GM12878 (cell line): Measurements from ENCODE around the gene MTTP. TPM values are rescaled to one million over a fixed set of nuclear protein-coding genes. Genes with fewer than 3 reads are reported as not detected.

Experiments
- ATAC-seq: fragments of 200-7000 bp; cut with Tn5 transposase; 3 replicates; pipeline ENCODE4 v1.9.1; 2020; ENCODE audit warnings: mild to moderate bottlenecking, moderate library complexity
- BruUV-seq: library from RNA; stranded (reverse); fragments of 400-500 nt; replicated peaks from 2 replicates; lab custom pipeline; 2021; lab: Mats Ljungman, UMichigan
- CTCF ChIA-PET: fragments of 300-600 bp; sonication (Branson Sonifier 250); formaldehyde crosslinking; extraction: SDS; loops from one replicate; lab custom pipeline; 2021; ENCODE audit warnings: inconsistent platforms; lab: Yijun Ruan, JAX
- POLR2A ChIA-PET: fragments of 350-600 bp; formaldehyde crosslinking; extraction: SDS; loops from one replicate; lab custom pipeline; 2021; ENCODE audit warnings: inconsistent platforms; lab: Charles Lee
- RAD21 ChIA-PET: fragments of 300-600 bp; sonication (Branson Sonifier 250); formaldehyde crosslinking; loops from one replicate; lab custom pipeline; 2023; ENCODE audit warnings: antibody characterized with exemption; ENCODE audit not compliant: unreplicated experiment; lab: Charles Lee
- SMC1A ChIA-PET: fragments of 300-600 bp; sonication (Branson Sonifier 250); formaldehyde crosslinking; loops from one replicate; lab custom pipeline; 2023; ENCODE audit not compliant: unreplicated experiment, uncharacterized antibody; lab: Charles Lee
- DNase-seq: peaks from one replicate; pipeline ENCODE4 v3.0.0-alpha.2; 2011; ENCODE audit warnings: low read depth, low spot score
- FAIRE-seq: peaks from 3 replicates; lab custom pipeline; 2011; peaks lifted over from hg19 to GRCh38; lab: Jason Lieb, UNC
- H2AFZ ChIP-seq: 2 replicates; pipeline ENCODE4 v1.6.0; 2011; ENCODE audit warnings: low read depth, low read length, control low read depth; ENCODE audit not compliant: control insufficient read depth
- H3K27ac ChIP-seq: 2 replicates; pipeline ENCODE4 v1.5.1; 2011; ENCODE audit warnings: control low read depth; ENCODE audit not compliant: control insufficient read depth, insufficient read depth
- H3K27me3 ChIP-seq, 2 experiments: replicated peaks in 1 of 2; 2 replicates each; pipeline versions ENCODE4 v1.6.0 to v1.6.1; 2011; ENCODE audit warnings: low read length in 1 of 2; ENCODE audit not compliant: control insufficient read depth in 2 of 2, insufficient read depth in 2 of 2
- H3K36me3 ChIP-seq, 2 experiments: 2 replicates each; pipeline ENCODE4 v1.5.1; 2011; ENCODE audit warnings: low read length in 1 of 2; ENCODE audit not compliant: control insufficient read depth in 2 of 2, insufficient read depth in 2 of 2
- H3K4me1 ChIP-seq: 2 replicates; pipeline ENCODE4 v1.6.1; 2011; ENCODE audit warnings: mild to moderate bottlenecking, low read length, moderate library complexity, mixed read lengths; ENCODE audit not compliant: control insufficient read depth, insufficient read depth
- H3K4me2 ChIP-seq: 2 replicates; pipeline ENCODE4 v1.6.0; 2011; ENCODE audit warnings: control low read depth; ENCODE audit not compliant: control insufficient read depth, insufficient read depth
- H3K4me3 ChIP-seq: fragments of 200-600 bp; sonication (generic); 2 replicates; pipeline ENCODE4 v1.5.1; 2016
- H3K79me2 ChIP-seq: 2 replicates; pipeline ENCODE4 v1.6.0; 2011; ENCODE audit warnings: low read length; ENCODE audit not compliant: control insufficient read depth, insufficient read depth
- H3K9ac ChIP-seq: 2 replicates; pipeline ENCODE4 v1.8.0; 2011; ENCODE audit warnings: low read length, control low read depth, mixed read lengths; ENCODE audit not compliant: control insufficient read depth, insufficient read depth
- H3K9me3 ChIP-seq: replicated peaks from 3 replicates; pipeline ENCODE4 v1.5.1; 2011; ENCODE audit warnings: mild to moderate bottlenecking, low read length; ENCODE audit not compliant: control insufficient read depth, insufficient read depth
- H4K20me1 ChIP-seq: 2 replicates; pipeline ENCODE4 v1.6.0; 2011; ENCODE audit not compliant: control insufficient read depth, insufficient read depth
- ETV6 ChIP-seq, 2 experiments: fragments of 450-650 bp in 1 of 2; IDR thresholded peaks in 1 of 2; conservative IDR thresholded peaks in 1 of 2; 2 replicates each; pipeline ENCODE4 v1.6.1; 2014; ENCODE audit warnings: antibody characterized with exemption in 1 of 2, borderline replicate concordance in 1 of 2, low read depth in 1 of 2, mild to moderate bottlenecking in 1 of 2, moderate library complexity in 1 of 2
- NR2F1 ChIP-seq: fragments of 450-650 bp; conservative IDR thresholded peaks from 2 replicates; pipeline ENCODE4 v1.6.1; 2017; ENCODE audit warnings: mild to moderate bottlenecking
- RB1 ChIP-seq: fragments of 450-650 bp; formaldehyde crosslinking; IDR thresholded peaks from 2 replicates; pipeline ENCODE4 v1.6.1; 2017; ENCODE audit warnings: mild to moderate bottlenecking, borderline replicate concordance
- RELA ChIP-seq: fragments of 450-650 bp; IDR thresholded peaks from 2 replicates; pipeline ENCODE4 v1.8.0; 2014; ENCODE audit warnings: borderline replicate concordance; ENCODE audit not compliant: partially characterized antibody
- SMAD5 ChIP-seq: IDR thresholded peaks from 2 replicates; pipeline ENCODE4 v1.6.1; 2016; ENCODE audit warnings: antibody characterized with exemption, low read depth
- YY1 ChIP-seq: IDR thresholded peaks from 2 replicates; pipeline ENCODE4 v1.6.1; 2011; ENCODE audit warnings: low read depth, mild to moderate bottlenecking, low read length
- WGBS: methylation state at CpG from one replicate; pipeline ENCODE4 v1.1.6; 2016; ENCODE audit warnings: low lambda C conversion rate; ENCODE audit not compliant: insufficient replicate concordance, insufficient coverage; ENCODE audit errors: missing lambda C conversion rate; 5-methylcytosine and 5-hydroxymethylcytosine counted together
- in situ Hi-C: fragments of 300-500 bp; cut with MboI; formaldehyde crosslinking; loops from 9 replicates; pipeline ENCODE4 v1.14.3; 2018; ENCODE audit warnings: mixed read lengths
- intact Hi-C: fragments of 100-400 bp; cut with micrococcal nuclease; formaldehyde crosslinking; loops from one replicate; pipeline ENCODE4 v1.14.2; 2022; ENCODE audit not compliant: unreplicated experiment
- polyA plus RNA-seq, 11 experiments: library from polyadenylated mRNA; depleted of rRNA in 4 of 11; unstranded in 6 of 11; stranded (reverse) in 5 of 11; fragments of >200 nt; fragmentation: Nextera tagmentation in 4 of 11; fragmentation: Illumina TruSeq in 1 of 11; extraction: Ambion mirVana in 4 of 11; extraction: Trizol in 1 of 11; gene quantifications; 1 replicate in 1 of 11; 2 replicates in 10 of 11; pipeline versions ENCODE4 v1.2.1 to v1.2.3, GENCODE V29; 2011 to 2016; ENCODE audit warnings: inconsistent platforms in 2 of 11, missing spikeins in 2 of 11, low read depth in 1 of 11
- total RNA-seq, 4 experiments: library from RNA; depleted of rRNA in 3 of 4; stranded (reverse); fragments of >200 nt in 3 of 4; fragmentation: Illumina TruSeq in 1 of 4; extraction: Trizol in 1 of 4; gene quantifications; 2 replicates each; pipeline versions ENCODE4 v1.2.1 to v1.2.3, GENCODE V29; 2013 to 2021
- TF ChIP-seq, protein P1 (sequence below): fragments of 150-350 bp; IDR thresholded peaks from 2 replicates; pipeline ENCODE4 v1.6.1; 2016; ENCODE audit warnings: low read depth, low read length
- TF ChIP-seq, protein P2 (sequence below): fragments of 450-650 bp; conservative IDR thresholded peaks from 2 replicates; pipeline ENCODE4 v1.6.1; 2017; ENCODE audit warnings: mild to moderate bottlenecking, moderate library complexity
- TF ChIP-seq, protein P3 (sequence below): fragments of 150-350 bp; IDR thresholded peaks from 2 replicates; pipeline ENCODE4 v1.6.1; 2014; ENCODE audit warnings: mild to moderate bottlenecking, low read depth, low read length
- TF ChIP-seq, protein P4 (sequence below): fragments of 450-650 bp; IDR thresholded peaks from 2 replicates; pipeline ENCODE4 v1.6.1; 2017; ENCODE audit warnings: mild to moderate bottlenecking
- TF ChIP-seq, protein P5 (sequence below): fragments of 450-650 bp; IDR thresholded peaks from 2 replicates; pipeline ENCODE4 v1.6.1; 2018; ENCODE audit warnings: borderline replicate concordance, mild to moderate bottlenecking; ENCODE audit not compliant: partially characterized antibody

Gene MTTP
- total and polyA plus RNA-seq, 10 of the 15 experiments (the other 5 are each of a cell fraction or from before 2014, with no cell fraction given), result 0.08 to 2.2 (median 0.21) TPM; not detected in 1

DNA sequence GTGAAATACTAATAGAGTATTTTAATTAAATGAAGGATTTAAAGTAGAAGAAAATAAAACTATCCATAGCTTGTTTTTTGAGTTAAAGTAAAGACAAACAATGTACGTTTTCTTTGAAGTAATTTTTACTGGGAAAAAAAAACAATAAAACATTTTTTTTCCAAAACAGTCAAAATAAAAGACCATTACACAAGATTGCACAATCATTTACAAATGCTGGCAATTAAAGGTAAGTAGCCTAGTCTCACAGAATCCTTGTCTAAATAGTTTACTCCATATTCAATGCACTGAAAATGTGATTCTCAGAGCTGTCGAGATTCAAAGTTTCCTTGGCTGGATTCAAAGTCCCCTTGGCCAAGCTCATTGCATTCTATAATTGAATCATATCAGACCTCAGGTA lies 61.8 kb downstream of the MTTP start:
- intact Hi-C loops, result no loop called here
- FAIRE-seq, result no peak
- POLR2A ChIA-PET, result no interaction called here
- no peak overlapping the region for H3K4me3 ChIP-seq
- no peak for ATAC-seq
- BruUV-seq, result no TSS peak
- no peaks in the 10 kb centered on the region for H3K4me1 ChIP-seq
- no peak for TF ChIP-seq YY1
- TF ChIP-seq, protein P1, sequence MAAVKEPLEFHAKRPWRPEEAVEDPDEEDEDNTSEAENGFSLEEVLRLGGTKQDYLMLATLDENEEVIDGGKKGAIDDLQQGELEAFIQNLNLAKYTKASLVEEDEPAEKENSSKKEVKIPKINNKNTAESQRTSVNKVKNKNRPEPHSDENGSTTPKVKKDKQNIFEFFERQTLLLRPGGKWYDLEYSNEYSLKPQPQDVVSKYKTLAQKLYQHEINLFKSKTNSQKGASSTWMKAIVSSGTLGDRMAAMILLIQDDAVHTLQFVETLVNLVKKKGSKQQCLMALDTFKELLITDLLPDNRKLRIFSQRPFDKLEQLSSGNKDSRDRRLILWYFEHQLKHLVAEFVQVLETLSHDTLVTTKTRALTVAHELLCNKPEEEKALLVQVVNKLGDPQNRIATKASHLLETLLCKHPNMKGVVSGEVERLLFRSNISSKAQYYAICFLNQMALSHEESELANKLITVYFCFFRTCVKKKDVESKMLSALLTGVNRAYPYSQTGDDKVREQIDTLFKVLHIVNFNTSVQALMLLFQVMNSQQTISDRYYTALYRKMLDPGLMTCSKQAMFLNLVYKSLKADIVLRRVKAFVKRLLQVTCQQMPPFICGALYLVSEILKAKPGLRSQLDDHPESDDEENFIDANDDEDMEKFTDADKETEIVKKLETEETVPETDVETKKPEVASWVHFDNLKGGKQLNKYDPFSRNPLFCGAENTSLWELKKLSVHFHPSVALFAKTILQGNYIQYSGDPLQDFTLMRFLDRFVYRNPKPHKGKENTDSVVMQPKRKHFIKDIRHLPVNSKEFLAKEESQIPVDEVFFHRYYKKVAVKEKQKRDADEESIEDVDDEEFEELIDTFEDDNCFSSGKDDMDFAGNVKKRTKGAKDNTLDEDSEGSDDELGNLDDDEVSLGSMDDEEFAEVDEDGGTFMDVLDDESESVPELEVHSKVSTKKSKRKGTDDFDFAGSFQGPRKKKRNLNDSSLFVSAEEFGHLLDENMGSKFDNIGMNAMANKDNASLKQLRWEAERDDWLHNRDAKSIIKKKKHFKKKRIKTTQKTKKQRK, result no peak
- TF ChIP-seq, protein P2, sequence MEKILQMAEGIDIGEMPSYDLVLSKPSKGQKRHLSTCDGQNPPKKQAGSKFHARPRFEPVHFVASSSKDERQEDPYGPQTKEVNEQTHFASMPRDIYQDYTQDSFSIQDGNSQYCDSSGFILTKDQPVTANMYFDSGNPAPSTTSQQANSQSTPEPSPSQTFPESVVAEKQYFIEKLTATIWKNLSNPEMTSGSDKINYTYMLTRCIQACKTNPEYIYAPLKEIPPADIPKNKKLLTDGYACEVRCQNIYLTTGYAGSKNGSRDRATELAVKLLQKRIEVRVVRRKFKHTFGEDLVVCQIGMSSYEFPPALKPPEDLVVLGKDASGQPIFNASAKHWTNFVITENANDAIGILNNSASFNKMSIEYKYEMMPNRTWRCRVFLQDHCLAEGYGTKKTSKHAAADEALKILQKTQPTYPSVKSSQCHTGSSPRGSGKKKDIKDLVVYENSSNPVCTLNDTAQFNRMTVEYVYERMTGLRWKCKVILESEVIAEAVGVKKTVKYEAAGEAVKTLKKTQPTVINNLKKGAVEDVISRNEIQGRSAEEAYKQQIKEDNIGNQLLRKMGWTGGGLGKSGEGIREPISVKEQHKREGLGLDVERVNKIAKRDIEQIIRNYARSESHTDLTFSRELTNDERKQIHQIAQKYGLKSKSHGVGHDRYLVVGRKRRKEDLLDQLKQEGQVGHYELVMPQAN, result no peak
- no peak for TF ChIP-seq RELA
- TF ChIP-seq SMAD5, result no peak
- no peak for TF ChIP-seq ETV6 (conservative IDR thresholded peaks at IDR 0.05 in 1 of 2, IDR thresholded peaks at IDR 0.05 in 1 of 2; ENCODE audit: borderline replicate concordance in 1 of 2, low read depth in 1 of 2)
- no peak for TF ChIP-seq RB1
- TF ChIP-seq NR2F1, result no peak
- TF ChIP-seq, protein P3, sequence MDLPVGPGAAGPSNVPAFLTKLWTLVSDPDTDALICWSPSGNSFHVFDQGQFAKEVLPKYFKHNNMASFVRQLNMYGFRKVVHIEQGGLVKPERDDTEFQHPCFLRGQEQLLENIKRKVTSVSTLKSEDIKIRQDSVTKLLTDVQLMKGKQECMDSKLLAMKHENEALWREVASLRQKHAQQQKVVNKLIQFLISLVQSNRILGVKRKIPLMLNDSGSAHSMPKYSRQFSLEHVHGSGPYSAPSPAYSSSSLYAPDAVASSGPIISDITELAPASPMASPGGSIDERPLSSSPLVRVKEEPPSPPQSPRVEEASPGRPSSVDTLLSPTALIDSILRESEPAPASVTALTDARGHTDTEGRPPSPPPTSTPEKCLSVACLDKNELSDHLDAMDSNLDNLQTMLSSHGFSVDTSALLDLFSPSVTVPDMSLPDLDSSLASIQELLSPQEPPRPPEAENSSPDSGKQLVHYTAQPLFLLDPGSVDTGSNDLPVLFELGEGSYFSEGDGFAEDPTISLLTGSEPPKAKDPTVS, result no peak
- TF ChIP-seq, protein P4, sequence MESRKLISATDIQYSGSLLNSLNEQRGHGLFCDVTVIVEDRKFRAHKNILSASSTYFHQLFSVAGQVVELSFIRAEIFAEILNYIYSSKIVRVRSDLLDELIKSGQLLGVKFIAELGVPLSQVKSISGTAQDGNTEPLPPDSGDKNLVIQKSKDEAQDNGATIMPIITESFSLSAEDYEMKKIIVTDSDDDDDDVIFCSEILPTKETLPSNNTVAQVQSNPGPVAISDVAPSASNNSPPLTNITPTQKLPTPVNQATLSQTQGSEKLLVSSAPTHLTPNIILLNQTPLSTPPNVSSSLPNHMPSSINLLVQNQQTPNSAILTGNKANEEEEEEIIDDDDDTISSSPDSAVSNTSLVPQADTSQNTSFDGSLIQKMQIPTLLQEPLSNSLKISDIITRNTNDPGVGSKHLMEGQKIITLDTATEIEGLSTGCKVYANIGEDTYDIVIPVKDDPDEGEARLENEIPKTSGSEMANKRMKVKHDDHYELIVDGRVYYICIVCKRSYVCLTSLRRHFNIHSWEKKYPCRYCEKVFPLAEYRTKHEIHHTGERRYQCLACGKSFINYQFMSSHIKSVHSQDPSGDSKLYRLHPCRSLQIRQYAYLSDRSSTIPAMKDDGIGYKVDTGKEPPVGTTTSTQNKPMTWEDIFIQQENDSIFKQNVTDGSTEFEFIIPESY, result no peak
- TF ChIP-seq, protein P5, sequence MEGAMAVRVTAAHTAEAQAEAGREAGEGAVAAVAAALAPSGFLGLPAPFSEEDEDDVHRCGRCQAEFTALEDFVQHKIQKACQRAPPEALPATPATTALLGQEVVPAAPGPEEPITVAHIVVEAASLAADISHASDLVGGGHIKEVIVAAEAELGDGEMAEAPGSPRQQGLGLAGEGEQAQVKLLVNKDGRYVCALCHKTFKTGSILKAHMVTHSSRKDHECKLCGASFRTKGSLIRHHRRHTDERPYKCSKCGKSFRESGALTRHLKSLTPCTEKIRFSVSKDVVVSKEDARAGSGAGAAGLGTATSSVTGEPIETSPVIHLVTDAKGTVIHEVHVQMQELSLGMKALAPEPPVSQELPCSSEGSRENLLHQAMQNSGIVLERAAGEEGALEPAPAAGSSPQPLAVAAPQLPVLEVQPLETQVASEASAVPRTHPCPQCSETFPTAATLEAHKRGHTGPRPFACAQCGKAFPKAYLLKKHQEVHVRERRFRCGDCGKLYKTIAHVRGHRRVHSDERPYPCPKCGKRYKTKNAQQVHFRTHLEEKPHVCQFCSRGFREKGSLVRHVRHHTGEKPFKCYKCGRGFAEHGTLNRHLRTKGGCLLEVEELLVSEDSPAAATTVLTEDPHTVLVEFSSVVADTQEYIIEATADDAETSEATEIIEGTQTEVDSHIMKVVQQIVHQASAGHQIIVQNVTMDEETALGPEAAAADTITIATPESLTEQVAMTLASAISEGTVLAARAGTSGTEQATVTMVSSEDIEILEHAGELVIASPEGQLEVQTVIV, result no peak
- TF ChIP-seq, all 136 proteins: peak for 0
- Histone ChIP-seq H4K20me1 (no peaks in the 10 kb centered on the region), H3K27ac (no peak overlapping the region), H3K36me3 (no peaks in the 10 kb centered on the region), H3K4me2 (no peak overlapping the region), H3K79me2 (no peaks in the 10 kb centered on the region), H3K9ac (no peak overlapping the region), H3K27me3 (peaks cover 0 to 5% of the 10 kb centered on the region in 2 experiments; a peak in 1 of 4 replicates), H2AFZ (no peak overlapping the region), H3K9me3 (no peaks in the 10 kb centered on the region)
- ChIA-PET SMC1A (no interaction called here), CTCF (no interaction called here), RAD21 (interaction anchor here (1.5 kb wide), 1 partner anchor 12 kb away, joined by 4 read pairs; no protein-coding TSS in a partner anchor)
- no peak for DNase-seq
- WGBS, result 32% methylated on average over 2 of the region's 2 CpGs
- in situ Hi-C loops, result no loop called here
